Measurements from ENCODE around the gene MYO5B.

Gene MYO5B

GRCh38 chr18:50177294-50177992 is 17.5 kb downstream of the MYO5B start:
- Histone ChIP-seq H3K27me3 (ENCODE audit: insufficient read depth, low read length, poor library complexity) (peaks cover 8% of the 10 kb centered on the region), H3K27ac (ENCODE audit: low read length) (no peak overlapping the region), H3K4me2 (ENCODE audit: insufficient read depth, low read length) (no peak overlapping the region), H3K4me3 (ENCODE audit: low read depth in 1 of 2, low read length in 2 of 2) (no peak overlapping the region), H3K4me1 (ENCODE audit: insufficient read depth, low read length) (no peaks in the 10 kb centered on the region), H3K36me3 (ENCODE audit: insufficient read depth, low read length) (no peaks in the 10 kb centered on the region), H3K79me2 (ENCODE audit: insufficient read depth, low read length) (no peaks in the 10 kb centered on the region), H3K9me3 (ENCODE audit: insufficient read depth, low read length, severe bottlenecking) (no peaks in the 10 kb centered on the region), H4K20me1 (ENCODE audit: insufficient read depth, low read length) (no peaks in the 10 kb centered on the region), H3K9ac (ENCODE audit: low read depth, low read length) (no peak overlapping the region), H2AFZ (ENCODE audit: low read depth, low read length) (no peak overlapping the region)
- TF ChIP-seq CTCF (IDR thresholded peaks at IDR 0.05; ENCODE audit: borderline replicate concordance, extremely low read depth, low read length, poor library complexity, severe bottlenecking) (no peak), EZH2 (IDR thresholded peaks at IDR 0.05; ENCODE audit: borderline replicate concordance, low read depth, low read length, severe bottlenecking) (no peak)
- DNase-seq (no peak), ATAC-seq (ENCODE audit: insufficient read depth, low read depth) (no peak)

GRCh38 chr18:50172367-50172766 is 22.6 kb downstream of the MYO5B start:
- ATAC-seq (ENCODE audit: insufficient read depth, low read depth), result no peak
- no peak overlapping the region for H3K4me2 ChIP-seq (ENCODE audit: insufficient read depth, low read length)
- H3K27me3 ChIP-seq (ENCODE audit: insufficient read depth, low read length, poor library complexity), result peaks cover 3% of the 10 kb centered on the region
- H3K9ac ChIP-seq (ENCODE audit: low read depth, low read length), result no peak overlapping the region
- no peak overlapping the region for H3K27ac ChIP-seq (ENCODE audit: low read length)
- H3K4me3 ChIP-seq (ENCODE audit: low read depth in 1 of 2, low read length in 2 of 2), result no peak overlapping the region
- no peak for DNase-seq
- no peaks in the 10 kb centered on the region for H3K36me3 ChIP-seq (ENCODE audit: insufficient read depth, low read length)
- no peaks in the 10 kb centered on the region for H3K79me2 ChIP-seq (ENCODE audit: insufficient read depth, low read length)
- H3K4me1 ChIP-seq (ENCODE audit: insufficient read depth, low read length), result no peaks in the 10 kb centered on the region
- no peaks in the 10 kb centered on the region for H3K9me3 ChIP-seq (ENCODE audit: insufficient read depth, low read length, severe bottlenecking)
- no peak for TF ChIP-seq CTCF (IDR thresholded peaks at IDR 0.05; ENCODE audit: borderline replicate concordance, extremely low read depth, low read length, poor library complexity, severe bottlenecking)
- TF ChIP-seq EZH2 (IDR thresholded peaks at IDR 0.05; ENCODE audit: borderline replicate concordance, low read depth, low read length, severe bottlenecking), result no peak
- no peak overlapping the region for H2AFZ ChIP-seq (ENCODE audit: low read depth, low read length)
- H4K20me1 ChIP-seq (ENCODE audit: insufficient read depth, low read length), result no peaks in the 10 kb centered on the region

GRCh38 chr18:50171406-50171805 is 23.5 kb downstream of the MYO5B start:
- no peaks in the 10 kb centered on the region for H3K9me3 ChIP-seq (ENCODE audit: insufficient read depth, low read length, severe bottlenecking)
- no peak for ATAC-seq (ENCODE audit: insufficient read depth, low read depth)

More at GRCh38 chr18:50171406-50171805, 23.5 kb downstream of the MYO5B start:
- no peak for TF ChIP-seq CTCF (IDR thresholded peaks at IDR 0.05; ENCODE audit: borderline replicate concordance, extremely low read depth, low read length, poor library complexity, severe bottlenecking)
- TF ChIP-seq EZH2 (IDR thresholded peaks at IDR 0.05; ENCODE audit: borderline replicate concordance, low read depth, low read length, severe bottlenecking), result no peak
- DNase-seq, result no peak
- H3K36me3 ChIP-seq (ENCODE audit: insufficient read depth, low read length), result no peaks in the 10 kb centered on the region
- no peak overlapping the region for H3K27ac ChIP-seq (ENCODE audit: low read length)
- H3K4me1 ChIP-seq (ENCODE audit: insufficient read depth, low read length), result no peaks in the 10 kb centered on the region
- H3K9ac ChIP-seq (ENCODE audit: low read depth, low read length), result no peak overlapping the region
- H4K20me1 ChIP-seq (ENCODE audit: insufficient read depth, low read length), result no peaks in the 10 kb centered on the region
- no peak overlapping the region for H3K4me2 ChIP-seq (ENCODE audit: insufficient read depth, low read length)
- H3K79me2 ChIP-seq (ENCODE audit: insufficient read depth, low read length), result no peaks in the 10 kb centered on the region
- no peak overlapping the region for H3K4me3 ChIP-seq (ENCODE audit: low read depth in 1 of 2, low read length in 2 of 2)
- peaks cover 6% of the 10 kb centered on the region for H3K27me3 ChIP-seq (ENCODE audit: insufficient read depth, low read length, poor library complexity)
- H2AFZ ChIP-seq (ENCODE audit: low read depth, low read length), result no peak overlapping the region

Data from DND-41 (cell line).